HG03558 (cell line): ENCODE measurements around the gene E2F3.
"Not testable (repeated sequence)": the region's sequence is repeated elsewhere in the genome, so short reads cannot be mapped to it uniquely, and the experiment has no call there.

Experiments used
- ATAC-seq: cut with Tn5 transposase; IDR thresholded peaks from one replicate; pipeline ENCODE4 v1.9.1; 2021; ENCODE audit warnings: moderate number of reproducible peaks; ENCODE audit not compliant: unreplicated experiment; ENCODE audit errors: extremely low read depth

The E2F3 gene

DNA sequence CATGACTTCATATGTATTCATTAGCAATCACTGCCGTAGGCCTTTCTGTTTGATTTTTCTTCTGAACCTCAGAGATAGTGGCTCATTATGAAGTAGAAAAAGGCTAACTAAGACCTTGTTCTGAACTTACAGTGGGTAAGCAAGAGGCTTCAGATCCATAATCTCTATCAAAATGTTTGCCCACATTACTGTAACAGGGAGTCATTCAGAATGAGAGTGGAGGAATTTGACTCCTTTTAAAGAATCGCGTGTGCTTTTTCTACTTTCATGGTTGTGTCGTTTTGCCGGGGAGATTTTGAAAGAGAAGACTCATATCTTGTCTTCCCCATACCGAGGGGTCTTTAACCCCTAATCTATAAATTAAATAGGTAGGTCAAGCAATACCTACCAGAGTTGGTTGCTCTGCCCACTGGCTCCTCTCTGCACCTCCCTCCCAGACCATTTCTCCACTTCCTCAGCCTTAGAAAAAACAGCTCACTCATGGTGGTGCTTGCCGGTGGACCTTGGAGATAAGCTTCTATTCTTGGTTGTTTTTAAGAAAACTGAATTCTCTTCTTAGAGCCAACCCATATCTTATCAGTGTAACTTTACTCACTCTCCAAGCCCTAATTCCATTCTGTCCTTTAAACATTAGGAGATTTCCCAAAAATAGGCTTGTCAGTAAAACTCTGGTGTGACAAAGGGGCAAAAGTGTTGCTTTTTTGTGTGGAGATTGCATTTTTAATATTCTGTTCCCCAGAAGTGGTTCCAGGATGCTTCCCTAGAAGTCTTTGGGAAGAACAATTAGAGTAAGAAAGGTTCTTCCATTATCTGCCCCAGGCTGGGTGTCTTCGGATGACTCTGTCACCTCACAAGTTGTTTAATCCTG is 56.6 kb downstream of the E2F3 start:
- no peak for ATAC-seq

DNA sequence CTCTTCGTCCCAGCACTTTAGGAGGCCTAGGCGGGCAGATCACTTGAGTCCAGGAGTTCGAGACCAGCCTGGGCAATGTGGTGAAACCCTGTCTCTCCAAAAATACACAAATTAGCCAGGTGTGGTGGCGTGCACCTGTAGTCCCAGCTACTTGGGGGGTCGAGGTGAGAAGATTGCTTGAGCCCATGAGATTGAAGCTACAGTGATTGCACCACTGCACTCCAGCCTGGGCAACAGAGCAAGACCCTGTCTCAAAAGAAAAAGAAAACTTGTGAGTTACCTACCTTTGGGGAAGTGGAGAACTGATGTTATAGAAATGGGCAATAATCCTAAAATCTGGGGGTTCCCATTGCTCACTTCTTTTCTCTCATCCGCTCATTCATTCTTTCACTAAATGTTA is 58.0 kb downstream of the E2F3 start:
- no peak for ATAC-seq

DNA sequence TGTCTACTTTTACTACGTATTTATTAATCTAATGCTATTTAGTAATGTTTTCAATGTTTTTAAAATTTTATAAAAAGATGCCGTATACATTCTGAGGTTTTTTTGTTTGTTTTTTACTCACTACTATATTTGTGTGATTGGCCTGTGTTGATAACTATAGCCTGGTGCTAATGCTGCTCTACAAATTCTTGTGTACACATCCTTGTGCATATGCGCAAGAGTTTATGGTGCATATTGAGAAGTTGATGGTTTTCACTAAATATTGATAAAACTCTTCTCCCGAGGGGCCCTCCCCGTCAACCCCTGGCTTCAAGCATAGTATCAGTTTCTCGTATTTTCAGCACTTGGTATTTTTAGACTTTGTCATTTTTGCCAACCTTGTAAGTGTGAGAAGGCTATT is 59.9 kb downstream of the E2F3 start:
- ATAC-seq, result no peak

DNA sequence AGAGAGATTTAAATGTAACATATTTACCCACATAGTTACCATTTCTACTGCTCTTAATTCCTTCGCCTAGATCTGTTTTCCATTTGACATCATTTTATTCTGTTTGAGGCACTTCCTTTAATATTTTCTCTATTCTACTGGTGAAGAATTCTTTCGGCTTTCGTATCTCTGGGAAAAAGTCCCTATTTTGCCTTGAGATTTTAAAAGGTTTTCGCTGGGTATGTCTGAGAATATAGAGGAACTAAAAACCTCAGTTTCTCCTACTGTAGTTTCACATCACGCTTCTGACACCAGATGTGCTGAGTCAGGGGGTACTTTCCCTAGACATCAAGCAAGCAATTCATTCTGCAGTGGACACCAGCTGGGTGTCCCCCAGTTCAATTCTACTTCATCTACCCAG is 61.7 kb downstream of the E2F3 start:
- ATAC-seq, result peak; percentile 37

DNA sequence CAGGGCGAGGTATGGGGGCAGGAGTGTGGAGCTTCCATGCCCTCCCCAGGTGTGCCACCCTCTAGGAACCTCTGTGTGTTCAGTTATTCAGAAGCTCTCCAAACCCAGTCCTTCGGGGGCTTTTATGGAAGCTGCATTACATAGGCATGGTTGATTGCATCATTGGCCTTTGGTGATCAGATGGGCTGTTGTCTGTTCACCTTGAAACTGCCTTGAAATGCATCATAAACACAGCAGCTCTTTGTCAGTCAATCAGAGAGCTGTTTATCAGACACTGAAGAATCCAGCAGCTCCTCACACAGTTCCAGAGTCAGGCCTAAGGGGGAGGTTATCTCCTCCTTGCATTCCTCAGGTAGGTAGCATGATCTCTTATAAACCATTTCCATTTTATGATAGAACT is 62.4 kb downstream of the E2F3 start:
- no peak for ATAC-seq

DNA sequence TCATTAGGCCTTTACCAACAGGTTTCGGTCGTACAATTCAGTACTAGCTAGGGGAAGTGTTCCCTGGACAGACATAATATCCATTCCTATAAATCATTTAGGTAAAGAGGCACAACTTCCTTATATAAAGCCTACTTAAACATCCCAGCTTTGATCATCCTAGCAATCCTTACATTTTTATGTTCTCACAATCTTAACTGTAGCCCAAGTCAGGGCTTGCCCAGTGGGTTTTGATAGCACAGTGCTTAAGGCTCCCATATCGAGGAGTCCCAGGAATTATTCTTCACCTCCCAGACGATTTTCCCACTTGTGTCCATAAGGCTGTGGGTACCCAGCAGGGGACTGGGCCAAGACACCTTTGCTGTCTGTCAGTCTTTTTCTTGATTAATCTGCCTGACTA is 63.2 kb downstream of the E2F3 start:
- ATAC-seq, result no peak

DNA sequence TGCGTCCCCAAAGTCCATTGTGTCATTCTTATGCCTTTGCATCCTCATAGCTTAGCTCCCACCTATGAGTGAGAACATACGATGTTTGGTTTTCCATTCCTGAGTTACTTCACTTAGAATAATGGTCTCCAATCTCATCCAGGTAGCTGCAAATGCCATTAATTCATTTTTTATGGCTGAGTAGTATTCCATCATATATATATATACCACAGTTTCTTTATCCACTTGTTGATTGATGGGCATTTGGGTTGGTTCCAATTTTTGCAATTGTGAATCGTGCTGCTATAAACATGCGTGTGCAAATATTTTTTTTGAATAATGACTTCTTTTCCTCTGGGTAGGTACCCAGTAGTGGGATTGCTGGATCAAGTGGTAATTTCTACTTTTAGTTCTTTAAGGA is 63.9 kb downstream of the E2F3 start:
- ATAC-seq, result not testable (repeated sequence)

DNA sequence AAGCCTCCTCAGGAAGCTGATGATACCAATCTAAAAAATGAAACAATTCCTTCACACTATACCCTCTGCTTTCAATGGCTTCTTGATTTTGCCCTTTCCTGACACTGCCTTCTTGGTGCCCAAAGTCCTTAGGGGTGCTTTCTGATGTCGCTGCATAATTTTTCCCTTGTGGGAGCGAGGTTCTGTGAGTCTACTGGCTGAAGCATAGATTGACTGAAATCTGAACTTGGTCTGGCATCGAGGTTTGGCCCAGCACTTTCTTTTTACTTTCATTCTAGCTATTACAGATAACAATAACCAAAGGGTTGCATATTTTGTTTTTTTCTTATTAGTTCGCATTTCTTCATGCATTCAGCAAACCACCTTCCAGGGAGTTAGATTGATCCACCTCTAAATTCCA is 65.8 kb downstream of the E2F3 start:
- peak; percentile 52 for ATAC-seq

DNA sequence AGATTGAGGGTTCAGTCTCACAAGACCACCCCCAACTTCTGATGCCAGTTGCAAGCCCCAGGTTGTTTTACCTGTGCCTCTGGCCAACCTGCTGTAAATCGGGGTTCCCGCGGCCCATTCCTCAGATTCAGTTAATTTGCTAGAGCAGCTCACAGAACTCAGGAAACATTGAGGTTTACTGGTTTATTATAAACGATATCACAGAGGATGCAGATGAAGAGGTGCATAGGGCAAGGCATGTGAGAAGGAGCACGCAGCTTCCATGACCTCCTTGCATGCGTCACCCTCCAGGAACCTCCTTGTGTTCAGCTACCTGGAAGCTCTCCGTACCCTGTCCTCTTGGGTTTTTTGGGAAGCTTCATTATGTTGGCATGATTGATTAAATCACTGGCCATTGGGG is 66.5 kb downstream of the E2F3 start:
- no peak for ATAC-seq

DNA sequence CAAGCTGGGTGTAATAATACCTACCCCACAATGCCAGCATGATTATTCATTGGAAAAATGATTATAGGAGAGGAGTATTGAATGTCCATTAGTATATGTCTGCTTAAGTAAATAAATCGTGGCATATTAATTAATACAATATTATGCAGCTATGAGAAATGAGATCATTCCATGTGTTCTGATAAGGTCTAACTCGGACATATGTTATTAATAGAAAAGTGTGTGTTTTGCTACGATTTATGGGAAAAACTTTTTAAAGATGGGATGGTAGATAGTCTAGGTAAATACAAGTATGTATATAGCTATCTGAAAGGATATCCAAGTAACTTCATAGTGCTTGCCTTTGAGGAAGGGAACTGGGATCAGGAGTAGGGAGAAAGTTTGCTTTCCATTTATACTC is 71.1 kb downstream of the E2F3 start:
- ATAC-seq, result no peak

DNA sequence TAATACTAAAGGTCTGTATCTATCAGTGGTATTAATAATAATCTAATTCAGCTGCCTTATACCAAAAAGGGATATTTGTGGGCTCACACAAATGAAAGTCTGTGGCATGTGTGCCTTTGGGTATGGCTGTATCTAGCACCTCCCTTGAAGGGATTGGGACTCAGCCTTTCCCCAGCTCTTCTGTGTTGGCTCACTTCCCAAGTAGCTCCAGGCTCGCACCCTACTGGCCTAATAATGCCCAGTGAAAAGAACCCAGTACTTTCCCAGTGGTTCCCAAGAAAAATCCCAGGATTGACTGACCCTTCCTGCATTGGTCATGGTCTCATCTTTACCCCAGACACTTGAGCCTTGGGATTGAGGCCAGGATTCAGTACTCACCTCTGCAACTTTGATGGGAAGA is 71.8 kb downstream of the E2F3 start:
- no peak for ATAC-seq

DNA sequence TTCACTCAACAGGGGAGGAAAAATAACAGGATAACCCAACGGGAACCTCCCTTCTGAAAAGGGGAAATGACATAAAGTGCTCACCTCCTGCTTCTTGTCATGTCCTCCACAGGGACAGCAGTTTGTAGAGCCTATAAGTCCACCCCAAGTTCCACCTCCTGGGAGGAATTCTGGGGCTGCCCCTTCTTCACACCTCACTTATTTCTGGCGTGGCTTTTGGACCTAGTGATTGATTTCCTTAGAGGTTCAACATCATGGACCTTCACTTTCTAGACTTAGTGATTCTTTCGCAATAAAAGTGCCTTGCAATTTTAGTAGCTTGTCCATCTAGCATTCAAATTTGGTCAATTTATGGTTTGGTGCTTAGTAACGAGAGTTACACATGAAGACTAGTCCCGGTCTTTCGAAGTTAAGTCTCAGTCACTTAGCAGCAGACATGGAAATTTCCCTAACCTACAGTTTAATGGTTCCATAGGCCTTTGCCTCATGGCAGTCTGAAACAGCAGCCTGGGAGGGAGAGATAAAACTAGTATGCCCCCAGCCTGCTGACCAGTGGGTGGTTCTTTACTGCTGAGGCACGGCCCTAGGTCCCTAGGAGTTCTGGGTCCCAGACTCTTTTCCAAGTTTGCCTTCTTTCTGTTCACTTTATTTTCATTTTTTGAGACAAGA is 73.3 kb downstream of the E2F3 start:
- no peak for ATAC-seq

DNA sequence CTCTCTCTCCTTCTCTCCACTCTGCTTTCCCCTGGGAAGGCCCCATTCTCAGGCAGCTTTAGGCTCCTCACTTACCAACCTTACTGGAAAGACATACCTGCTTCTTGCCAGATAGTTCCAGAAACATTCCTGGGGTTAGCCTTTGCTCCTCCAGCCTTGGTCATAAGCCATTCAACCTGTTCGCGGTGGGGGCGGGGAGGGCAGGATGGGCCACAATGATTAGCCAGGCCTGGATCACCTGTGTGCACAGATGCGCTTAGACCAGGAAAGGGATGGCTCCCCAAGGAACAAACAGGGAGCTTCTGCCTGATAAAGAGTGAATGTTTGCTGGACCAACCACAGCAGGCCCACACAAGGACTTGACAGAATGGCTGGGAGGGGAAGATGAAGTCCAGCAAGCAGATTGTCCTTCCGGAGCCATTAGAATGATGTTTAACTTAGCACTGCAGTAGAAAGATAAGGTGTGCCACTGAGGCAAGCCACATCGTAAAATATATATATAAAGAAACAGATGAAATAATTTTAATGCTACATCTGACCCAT is 74.9 kb downstream of the E2F3 start:
- no peak for ATAC-seq

DNA sequence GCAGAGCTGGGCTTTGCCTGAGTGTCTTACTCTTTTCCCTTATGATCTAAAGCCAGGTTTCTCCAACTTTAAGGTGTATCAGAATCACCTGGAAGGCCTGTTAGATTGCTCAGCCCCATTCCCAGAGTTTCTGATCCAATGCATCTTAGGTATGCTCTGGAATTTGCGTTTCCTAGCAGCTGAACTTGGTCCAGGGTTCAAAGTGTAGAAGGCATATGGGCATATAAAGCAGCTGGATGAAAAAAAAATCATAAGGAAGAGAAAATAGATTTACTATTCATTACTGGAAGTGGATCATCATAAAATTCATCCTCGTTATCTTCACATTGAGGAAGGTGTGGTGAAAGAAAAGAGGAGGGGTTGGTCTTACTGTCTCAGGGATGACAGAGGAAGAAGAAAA is 75.8 kb downstream of the E2F3 start:
- no peak for ATAC-seq

DNA sequence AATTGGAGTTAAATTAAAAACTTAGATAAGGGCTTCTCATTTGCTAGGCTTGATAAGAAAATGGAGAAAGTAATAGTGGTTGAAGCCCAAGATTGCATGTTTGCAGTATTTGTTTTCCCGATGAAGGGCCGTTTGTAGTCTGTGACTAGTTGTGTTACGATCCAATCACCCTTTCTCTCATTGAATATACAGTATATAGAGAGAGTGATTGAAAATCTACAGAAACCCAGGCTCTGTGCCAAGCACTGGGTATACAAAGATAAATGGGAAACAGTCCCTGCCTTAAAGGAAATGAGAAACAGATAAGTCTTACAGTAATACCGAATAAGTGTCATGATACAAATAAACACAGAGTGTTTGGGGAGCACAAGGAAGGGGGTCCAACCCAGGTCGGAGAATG is 77.4 kb downstream of the E2F3 start:
- no peak for ATAC-seq

DNA sequence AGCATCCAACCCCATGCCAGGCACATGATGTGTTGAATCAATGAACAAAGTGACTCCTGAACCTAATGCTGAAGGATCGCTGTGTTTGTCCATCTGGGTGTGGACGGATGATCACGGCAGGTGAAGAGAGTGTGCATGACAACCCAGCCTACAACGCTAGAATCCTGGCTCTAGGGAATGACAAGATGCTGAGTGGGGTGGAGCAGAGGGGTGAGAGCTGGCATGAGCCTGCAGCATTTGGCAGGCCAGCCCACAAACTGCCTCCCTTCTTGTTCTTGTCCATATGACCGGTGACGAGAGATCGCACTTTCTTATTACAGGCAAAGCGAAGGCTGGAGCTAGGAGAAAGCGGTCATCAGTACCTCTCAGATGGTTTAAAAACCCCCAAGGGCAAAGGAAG is 77.8 kb downstream of the E2F3 start:
- no peak for ATAC-seq

DNA sequence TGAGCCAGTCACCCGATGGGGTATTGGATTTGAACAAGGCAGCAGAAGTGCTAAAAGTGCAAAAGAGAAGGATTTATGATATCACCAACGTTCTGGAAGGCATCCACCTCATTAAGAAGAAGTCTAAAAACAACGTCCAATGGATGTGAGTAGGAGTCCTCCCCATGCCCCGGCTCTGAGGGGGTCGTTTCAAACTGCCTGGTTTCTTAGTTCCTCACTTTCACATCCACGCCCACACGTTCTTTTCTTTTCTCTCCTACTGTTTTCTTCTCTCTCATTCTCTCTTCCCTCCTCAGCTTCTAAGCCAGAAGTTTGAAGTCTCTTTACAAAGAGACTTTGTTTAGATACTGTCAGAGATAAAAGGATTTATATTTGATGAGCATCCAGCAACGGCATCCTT is 79.6 kb downstream of the E2F3 start:
- ATAC-seq, result no peak

DNA sequence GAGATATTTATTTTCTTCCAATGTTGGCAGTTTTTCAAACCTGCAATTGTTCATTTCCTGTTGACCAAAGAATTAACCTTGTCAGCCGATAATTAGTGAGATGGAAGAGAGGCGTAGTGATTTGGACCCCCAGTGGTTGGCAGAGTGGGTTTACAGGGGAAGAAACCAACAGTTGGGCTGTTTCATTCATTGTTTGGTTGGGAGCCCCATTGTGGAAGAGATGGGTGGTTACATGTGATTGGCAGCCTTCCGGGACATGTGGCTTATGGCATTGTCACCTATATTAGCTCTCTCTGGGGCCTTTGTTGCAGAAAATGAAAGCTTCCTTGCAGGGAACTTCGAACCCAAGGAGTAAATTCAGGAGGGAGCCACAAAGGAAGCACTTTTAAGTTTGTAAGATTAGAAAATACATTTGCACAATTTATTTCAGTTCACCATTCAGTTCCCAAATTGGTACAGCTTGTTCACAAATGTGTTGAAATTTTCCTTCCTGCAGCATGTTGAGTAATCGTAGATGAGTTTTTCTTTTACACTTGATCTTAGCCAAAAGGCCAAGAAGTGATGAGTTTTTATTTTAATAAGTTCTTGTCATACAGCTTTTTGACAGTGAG is 82.3 kb downstream of the E2F3 start:
- no peak for ATAC-seq

DNA sequence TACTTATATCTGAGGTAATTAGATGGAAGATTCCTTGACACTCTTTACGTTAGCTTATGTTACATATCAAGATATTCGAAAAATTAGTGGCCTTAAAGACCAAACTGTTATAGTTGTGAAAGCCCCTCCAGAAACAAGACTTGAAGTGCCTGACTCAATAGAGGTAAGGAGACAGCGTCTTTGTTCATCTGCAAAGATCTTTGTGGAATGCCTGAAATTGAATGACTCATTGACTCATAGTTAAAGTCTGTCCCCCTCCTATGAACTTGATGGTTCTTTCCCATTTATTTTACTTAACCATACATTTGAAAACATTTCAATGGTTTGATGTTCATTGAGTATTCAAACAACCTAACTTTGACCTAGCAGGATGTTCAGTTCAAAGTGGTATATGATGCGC is 85.0 kb downstream of the E2F3 start:
- ATAC-seq, result no peak

DNA sequence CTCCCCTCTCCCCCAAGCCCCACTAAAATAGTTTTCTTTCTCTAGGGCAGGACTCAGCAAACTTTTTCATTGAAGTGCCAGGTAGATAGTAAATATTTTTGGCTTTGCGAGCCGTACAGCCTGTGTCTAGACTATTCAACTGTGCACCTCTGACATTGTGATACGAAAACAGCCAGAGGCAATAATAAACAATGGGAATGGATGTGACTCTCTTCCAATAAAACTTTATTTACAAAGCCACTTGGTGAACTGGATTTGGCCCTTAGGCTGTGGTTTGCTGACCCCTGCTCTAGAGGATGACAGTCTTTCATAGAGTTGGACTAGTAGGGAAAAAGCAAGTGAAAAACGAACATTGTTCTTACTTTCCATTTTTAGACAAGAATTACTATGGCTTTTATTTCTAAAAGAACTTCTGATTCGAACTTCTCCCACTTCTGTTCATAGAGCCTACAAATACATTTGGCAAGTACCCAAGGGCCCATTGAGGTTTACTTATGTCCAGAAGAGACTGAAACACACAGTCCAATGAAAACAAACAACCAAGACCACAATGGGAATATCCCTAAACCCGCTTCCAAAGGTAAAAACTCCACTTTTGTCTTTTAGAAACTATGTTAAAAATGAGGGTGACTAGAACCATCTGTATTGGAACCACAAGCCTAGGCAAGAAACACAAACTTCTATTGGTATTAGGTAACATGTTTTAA is 86.1 kb downstream of the E2F3 start:
- no peak for ATAC-seq

DNA sequence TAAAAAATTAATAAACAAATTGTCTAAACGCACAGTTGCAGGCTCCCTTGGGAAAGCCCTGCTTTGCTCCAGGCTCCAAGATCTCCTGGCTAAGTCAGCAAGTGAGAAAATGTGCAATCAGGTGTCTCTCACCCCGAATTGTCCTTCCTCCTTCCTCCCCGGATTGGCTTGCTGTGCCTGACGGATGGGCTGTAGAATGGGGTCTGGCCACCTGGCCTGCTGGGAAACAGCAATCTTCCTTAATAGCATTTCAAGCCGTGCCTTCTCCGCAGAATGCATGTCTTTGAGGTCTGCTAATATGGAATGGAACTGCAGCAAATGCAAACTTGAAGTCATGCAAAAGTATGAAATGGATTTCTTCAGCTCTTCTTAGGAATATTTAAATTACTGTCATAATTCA is 88.9 kb downstream of the E2F3 start:
- ATAC-seq, result no peak
